Stimulated activated CD4-positive, alpha-beta T cell treated with anti-CD3 and anti-CD28 coated beads, Interleukin-15, amount 100 ng/mL, for 24 hours (primary cell): ENCODE measurements around the gene ANKRD23.
A peak's percentile ranks its signal among the peaks of the same experiment; 100 is the strongest.

Source experiments
- DNase-seq: peaks from one replicate; pipeline ENCODE4 v3.0.0-alpha.2; 2020

ANKRD23 gene

GRCh38 chr2:96877042-96877451, 33.2 kb upstream of the ANKRD23 start:
- DNase-seq = no peak

- DNase-seq = no peak
Observed at GRCh38 chr2:96876269-96877041, 32.6 kb upstream of the ANKRD23 start.

DNA sequence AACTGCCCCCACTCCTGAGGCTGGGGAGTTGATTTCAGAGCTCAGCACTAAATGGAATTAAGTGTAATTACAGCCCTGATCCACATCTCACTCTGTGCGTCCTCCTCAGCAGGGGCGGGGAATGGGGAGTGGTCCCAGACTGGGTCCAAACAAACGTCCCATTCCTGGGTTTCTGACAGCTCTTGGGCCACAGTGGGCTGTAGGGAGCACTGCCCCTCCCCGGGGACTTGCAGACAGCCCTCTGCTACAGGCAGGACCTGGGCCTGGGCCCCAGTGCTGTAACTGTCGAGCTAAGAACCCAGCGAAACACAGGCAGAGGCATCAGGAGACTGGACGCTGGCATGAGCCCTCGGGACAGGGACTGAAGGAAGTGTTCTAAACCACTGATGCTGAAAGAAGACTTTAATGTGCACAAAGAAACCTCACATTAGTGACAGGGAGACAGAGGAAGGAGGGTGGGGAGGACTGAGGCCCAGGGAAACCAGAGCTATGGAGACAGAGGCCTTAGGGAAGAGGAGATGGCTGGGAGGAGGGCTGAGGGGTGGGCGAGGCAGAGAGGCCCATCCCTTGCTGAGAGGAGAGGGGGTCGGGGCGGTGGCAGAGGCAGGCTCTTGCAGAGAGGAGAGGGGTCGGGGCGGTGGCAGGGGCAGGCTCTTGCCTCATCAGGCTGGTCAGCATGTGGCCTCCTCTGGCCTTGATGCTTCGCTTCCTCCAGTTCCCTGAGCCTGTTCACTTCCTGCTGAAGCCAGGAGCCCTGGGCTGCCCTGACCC, 31.9 kb upstream of the ANKRD23 start:
- DNase-seq = no peak

DNA sequence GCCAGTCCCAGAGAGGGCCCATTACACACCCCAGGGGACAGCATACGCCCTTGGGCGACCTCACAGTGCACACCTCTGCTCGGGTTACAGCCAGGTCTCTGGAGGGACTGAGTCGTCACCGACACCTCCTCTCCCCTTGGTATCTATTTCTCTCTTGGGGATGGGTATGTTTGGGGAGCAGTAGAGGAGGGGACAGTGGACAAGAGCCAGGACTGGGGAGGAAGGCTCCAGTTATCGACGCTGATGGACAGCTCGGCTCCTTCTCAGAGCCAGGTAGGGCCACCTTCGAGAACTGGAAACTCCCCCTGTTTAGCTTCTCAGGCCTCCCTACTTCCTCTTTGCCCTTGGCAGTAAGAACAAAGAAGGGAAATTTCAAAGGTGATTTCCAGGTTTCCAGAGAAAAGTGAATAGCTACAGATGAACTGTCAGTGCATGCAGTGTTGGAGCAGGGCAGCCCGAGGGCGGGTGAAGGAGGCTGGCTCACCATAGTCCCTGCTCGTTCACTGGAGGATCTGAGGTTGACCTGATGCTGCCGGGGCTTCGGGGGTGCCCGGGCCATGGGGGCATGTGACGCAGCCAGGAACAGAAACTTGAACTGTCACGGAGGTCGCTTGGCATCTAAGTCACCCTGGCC, 30.5 kb upstream of the ANKRD23 start:
- peak; percentile 35 for DNase-seq

GRCh38 chr2:96873651-96874096, 29.9 kb upstream of the ANKRD23 start:
- no peak for DNase-seq

DNA sequence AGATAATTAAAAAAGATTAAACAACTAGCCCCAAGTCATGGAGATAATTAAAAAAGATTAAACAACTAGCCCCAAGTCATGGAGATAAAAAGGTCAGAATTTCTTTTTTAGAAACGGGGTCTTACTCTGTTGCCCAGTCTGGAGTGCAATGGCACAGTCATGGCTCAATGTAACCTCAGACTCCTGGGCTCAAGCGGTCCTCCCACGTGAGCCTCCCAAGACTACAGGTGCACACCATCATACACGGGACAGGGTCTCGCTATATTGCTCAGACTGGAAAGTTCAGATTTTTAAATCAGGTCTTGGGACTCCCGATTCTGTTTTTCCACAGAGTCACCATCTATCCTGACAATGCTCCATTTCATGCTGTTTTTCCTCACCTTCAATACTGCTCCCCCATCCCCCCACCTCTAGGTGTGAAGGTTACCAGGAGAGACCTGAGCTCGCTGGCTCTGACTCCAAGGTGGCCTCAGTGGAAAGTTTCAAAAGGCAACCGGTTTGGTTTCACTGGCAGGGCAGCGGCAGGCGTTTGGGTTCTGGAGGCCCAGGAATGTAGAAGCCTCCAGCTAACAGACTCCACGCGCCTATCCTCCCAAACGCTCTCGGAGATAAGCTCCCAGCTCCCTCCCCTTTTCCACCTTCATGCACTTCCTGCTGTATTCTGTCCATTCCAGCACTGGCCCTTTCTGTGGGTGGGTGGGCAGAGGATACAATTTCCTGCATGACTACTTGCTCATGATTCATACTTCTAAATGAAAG, 28.9 kb upstream of the ANKRD23 start:
- DNase-seq = no peak

DNA sequence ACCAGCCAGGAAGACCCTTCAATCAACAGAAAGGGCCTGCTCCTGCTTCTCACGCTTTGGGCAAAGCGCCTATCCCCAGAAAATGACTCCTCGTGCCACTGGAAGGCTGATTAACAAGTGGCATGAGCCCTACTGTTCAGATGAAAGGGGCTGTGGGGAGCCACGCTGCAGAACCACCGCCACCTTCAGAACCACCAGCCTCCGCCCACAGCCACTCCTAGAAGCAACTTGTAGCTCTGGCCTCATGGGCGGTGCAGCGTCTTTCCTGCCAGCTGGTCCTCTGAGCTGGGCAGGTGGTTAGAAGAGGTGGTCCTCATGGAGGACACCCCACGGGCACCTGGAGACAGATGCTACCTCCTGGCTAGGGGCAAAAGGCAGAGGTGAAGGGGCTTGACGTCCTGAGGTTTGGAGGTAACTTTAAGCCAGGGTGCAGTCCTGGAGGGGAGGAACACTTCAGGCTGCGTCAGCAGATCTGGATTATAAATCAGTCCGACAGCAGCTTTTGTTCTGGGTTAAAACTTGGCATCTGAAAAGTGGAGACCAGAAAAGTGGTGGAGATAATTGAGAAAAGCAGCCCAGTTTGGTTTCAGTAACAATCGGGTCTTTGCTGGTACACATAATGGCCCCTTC, 26.9 kb upstream of the ANKRD23 start:
- DNase-seq = peak; percentile 67

DNA sequence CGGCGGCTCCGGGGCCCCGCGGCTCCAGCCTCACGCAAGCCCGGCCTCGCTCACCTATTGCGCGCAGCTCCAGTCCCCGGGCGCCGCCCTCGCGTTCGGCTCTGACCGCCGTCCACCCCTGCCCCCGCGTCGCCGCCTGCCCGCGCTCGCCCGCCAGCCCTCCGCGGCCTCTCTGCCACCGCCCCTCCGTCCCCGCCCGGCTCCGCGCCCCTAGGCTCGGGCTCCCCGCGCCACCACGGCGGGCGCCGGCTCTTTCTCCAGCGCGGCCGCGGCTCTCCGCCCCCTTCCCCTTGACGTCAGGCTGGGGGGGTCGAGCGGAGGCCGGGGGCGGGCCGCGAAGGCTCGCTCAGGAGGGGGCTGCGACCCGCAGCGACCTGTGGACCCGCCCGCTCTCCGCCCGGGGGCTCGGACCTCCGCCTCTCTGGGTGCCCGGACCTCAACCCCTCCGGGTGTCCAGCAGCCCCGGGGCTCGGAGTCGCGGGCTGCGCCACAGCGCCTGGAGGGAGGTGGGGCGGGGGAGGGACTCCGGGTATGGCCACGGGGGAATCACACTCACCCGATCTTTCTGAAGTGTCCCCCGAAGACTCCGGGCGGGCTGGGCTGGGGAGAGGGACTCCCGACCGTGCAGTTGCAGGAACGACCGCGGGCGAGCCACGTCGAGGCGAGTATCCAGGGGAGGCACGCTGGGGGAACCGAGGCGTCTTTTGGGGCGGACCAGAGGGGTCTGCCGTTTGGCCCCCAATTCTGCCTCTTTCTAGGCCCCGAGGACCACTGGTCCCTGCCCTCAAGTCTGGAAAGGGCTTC, 26.2 kb upstream of the ANKRD23 start, which contains the start of gene SEMA4C:
Gene SEMA4C, minus strand, starts transcription at position 259 of the 804 bp plus-strand sequence. CDS start 2,194 bp downstream, outside the sequence.
- peak; percentile 57 for DNase-seq

- DNase-seq = no peak
Observed at GRCh38 chr2:96869281-96869821, 25.5 kb upstream of the ANKRD23 start.

GRCh38 chr2:96868555-96869280, 24.9 kb upstream of the ANKRD23 start:
- DNase-seq = peak; percentile 83

DNA sequence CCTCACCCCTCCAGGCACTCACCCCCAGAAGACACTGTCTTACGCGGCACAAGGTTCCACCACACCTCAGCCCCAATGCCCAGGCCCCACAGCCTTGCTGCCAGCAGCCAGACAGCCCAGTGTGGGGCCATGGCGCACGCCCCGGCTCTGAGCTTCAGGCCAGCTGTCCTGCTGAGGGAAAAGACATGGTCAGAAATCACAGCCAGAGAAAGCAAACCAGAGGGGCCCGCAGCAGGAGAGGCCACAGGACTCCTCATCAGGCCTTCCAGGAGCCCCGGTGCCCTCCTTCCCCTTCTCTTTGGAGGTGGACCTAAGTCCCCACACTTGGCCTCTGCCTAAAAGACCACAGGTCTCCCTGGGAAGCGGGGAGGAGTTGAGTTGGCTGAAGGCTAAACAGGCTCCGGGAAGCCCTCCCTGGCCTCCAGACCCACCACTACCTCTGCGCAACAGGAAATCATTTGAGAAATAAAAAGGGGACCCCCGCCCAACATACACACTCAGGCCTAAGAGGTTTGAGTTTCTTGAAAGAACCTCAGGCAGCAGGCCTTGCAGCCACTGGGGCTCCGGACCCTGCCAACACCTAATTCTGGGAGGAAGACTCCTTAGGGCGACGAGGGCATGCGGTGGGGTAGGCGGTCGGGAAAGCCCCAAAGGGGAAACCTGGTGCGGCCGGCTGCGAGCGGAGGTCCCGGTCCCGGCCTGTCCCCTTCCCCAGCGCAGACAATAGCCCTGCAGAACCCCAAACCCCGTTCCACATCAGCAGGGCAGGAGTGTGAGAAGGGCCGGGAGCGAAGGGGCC, 24.1 kb upstream of the ANKRD23 start:
- no peak for DNase-seq

DNA sequence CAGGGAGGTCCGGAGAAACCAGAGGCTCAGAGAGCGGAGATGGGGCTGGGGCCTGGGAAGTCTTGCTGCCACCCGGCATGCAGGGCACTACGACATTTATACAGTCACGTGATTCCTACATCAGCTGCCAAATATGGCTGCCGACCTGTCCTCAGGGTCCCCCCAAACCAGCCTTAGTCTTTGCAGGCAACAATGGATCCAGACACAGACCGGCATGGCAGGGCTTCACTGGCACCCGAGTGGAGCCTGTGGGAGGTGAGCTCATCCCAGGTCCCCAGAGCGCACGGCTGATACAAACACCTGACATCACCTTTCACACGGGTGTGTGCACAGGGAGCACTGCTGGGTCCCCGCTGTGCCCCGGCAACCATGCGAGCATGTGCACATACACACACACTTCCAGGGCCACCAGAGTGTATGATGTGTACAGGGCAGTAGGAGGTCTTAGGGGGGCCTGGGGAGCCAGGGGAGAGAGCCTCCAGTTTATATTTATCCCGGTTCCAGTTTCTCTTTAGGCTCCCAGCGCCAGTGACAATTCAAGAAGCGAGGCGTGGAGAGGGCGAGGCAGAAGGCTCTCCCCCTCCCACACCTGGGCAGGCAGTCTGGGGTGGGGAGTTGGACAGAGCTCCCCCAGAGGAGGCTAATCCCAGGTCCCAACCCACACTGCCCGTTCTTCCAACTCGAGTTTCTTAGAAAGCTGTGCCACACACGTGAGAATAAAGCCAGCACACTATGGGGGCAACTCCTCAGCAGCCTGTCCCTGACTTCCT, 23.4 kb upstream of the ANKRD23 start:
- no peak for DNase-seq

DNA sequence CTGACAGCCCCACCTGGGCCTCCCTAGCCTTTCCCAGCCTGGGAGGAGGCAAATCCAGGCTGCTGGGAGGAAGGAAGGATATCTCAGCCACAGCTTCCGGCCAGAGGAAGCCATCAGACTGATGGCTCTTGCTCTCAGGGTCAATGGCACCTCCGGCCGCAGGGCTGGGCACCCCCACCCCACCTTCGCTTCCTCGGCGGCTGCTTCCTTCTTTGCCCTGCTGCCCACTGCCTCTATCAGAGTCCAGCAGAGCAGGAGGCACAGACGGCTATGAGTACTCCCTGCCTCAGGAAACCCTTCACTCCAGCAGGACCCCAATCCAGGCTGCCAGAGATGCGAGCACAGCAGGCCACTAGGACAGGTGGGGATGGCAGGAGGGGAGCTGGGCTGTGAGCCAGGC, 22.8 kb upstream of the ANKRD23 start:
- DNase-seq = no peak

GRCh38 chr2:96866149-96866548, 22.3 kb upstream of the ANKRD23 start:
- no peak for DNase-seq

DNA sequence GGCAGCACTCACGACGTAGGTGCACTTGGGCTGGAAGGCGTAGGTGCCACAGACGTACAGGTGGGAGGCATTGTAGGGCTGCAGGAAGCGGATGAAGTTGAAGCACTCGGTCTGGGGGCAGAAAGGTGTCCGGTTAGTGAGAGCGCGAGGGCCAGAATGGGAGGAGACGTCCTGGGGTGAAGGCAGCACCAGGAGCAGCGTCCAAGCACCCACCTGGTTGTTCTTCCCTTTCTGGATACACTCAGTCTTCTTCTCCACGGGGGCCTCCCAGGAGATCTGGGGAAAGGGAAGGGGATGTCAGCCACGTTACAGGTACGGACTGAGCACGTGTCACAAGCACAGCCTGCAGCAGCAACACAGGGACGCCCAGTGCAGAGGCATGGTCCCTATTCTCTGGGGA, 21.8 kb upstream of the ANKRD23 start:
- no peak for DNase-seq

DNA sequence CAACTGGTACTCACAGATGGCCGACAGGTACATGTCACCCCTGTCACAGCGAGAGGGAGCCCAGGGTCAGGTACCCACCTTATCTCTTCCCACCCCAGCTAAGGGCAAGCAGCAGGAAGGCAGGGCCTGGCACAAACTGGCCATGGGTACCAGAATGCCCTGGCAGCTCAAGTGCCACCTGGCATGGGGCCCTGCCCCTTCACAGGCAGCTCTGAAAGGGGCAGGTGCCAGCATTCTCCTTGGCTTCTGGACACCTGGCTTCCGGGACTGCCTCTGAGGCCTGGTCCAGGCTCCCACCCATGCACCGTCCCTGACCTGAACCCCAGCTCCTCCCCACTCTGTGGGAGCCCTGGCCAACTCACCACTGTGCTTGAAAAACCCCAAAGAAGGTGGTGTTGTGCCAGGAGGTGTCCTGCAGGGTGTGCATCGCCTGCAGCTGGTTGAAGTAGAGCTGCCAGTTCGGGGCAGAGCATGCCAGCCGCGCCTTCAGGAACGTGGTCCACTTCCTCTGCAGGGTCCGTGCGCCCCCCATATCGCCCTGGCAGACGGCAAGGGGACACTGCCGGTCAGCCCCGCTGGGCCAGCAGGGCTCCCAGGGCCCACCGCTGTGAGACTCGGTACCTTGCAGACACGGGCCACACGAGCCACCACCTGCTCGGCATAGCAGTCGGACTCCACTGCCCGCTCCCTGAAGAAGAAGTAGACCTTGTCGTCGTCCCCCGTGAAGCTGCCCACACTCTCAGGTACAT, 20.7 kb upstream of the ANKRD23 start:
- no peak for DNase-seq

DNA sequence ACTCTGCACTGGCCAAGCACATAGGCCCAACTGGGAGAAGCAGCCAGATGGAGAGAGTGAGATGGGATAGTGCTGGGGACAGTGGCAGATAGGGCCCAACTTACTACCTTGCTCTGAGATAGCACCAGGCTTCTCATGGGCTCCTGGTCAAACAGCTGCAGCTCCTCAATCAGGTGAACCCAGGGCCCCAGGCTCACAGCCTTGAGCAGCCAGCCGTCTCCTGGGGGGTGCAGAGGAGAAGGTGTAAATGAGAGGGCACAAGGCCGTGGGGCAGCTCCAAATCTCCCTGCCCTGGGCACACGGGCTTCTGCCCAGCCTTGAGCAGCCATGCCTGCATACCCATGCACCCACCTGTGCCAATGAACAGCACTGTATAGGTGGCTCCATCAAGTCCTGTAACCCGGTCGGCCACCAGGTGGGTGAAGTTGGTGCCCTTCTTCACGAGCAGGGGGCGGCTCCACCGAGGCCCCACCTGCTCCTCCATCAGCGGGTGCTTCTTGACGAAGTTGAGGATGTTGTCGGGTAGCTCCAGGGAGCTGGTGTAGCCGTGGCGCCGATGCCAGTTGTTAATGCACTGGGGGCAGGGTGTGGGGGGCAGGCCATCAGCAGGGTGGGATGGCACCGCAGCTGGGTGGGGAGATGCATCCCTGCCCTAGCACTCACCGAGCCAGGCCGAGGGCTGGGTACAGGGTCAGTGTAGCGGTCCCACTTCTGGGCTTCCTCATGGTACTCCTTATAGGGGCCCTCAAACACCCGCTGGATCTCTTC, 19.9 kb upstream of the ANKRD23 start:
- no peak for DNase-seq
